ENCODE results near the gene CACNA1F. TPM values are rescaled to one million over a fixed set of nuclear protein-coding genes. Genes with fewer than 3 reads are reported as not detected.

CACNA1F gene
- total and polyA plus RNA-seq, 9 of the 15 experiments (the other 6 are each of a cell fraction or from before 2014, with no cell fraction given): under 0.01 to 0.41 (median 0.03) TPM; not detected in 3

DNA sequence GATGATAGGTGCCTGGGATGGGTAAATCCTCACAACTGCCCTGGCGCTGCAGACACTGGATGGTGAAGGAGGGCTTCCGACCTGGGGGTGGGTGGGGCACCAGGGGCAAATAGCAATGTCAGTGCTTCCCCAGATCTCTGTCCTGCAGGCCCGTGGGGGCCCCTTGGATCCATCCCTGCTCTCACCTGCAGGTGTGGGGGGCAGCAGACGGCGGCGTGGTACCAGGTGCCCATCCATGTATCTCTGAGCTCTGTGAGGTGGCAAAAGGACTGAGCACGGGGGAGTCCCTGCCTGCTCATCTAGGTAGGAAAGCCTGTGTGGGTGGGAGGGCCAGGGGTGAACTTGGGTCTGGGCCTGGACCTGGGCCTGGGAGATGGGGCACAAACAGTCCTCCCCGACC is 26.6 kb downstream of the CACNA1F start (continued):
- TF ChIP-seq, protein P1, sequence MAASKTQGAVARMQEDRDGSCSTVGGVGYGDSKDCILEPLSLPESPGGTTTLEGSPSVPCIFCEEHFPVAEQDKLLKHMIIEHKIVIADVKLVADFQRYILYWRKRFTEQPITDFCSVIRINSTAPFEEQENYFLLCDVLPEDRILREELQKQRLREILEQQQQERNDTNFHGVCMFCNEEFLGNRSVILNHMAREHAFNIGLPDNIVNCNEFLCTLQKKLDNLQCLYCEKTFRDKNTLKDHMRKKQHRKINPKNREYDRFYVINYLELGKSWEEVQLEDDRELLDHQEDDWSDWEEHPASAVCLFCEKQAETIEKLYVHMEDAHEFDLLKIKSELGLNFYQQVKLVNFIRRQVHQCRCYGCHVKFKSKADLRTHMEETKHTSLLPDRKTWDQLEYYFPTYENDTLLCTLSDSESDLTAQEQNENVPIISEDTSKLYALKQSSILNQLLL (CRISPR knock-in tag; IDR thresholded peaks at IDR 0.05; ENCODE audit: borderline replicate concordance): no peak
- TF ChIP-seq HDAC3 (IDR thresholded peaks at IDR 0.05; ENCODE audit: borderline replicate concordance, partially characterized antibody): no peak
- TF ChIP-seq, protein P2, sequence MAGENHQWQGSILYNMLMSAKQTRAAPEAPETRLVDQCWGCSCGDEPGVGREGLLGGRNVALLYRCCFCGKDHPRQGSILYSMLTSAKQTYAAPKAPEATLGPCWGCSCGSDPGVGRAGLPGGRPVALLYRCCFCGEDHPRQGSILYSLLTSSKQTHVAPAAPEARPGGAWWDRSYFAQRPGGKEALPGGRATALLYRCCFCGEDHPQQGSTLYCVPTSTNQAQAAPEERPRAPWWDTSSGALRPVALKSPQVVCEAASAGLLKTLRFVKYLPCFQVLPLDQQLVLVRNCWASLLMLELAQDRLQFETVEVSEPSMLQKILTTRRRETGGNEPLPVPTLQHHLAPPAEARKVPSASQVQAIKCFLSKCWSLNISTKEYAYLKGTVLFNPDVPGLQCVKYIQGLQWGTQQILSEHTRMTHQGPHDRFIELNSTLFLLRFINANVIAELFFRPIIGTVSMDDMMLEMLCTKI (IDR thresholded peaks at IDR 0.05; ENCODE audit: partially characterized antibody): no peak

DNA sequence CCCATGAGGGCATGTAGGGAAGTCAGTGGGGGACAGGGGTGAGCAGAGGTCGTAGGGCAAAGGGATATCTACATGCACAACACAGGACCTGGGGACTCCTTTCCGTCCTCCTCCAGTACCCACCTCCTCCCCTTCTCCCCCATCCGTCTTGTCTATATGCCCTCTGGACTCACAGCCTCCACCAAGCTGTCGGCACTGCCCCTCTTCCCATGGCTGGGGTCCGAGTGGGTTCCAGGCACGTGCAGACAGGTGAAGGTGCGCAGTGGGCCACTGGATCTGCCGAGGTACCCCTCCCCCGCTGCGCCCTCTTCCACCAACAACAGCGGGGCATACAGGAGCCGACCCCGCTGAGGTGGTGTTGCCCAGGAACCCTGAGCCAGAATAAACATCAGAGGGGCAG is 27.7 kb downstream of the CACNA1F start:
- POLR2A ChIA-PET: no interaction called here
- Histone ChIP-seq H3K4me3 (no peak overlapping the region), H3K36me3 (ENCODE audit: control insufficient read depth, insufficient read depth, low read length) (no peaks in the 10 kb centered on the region), H3K4me1 (replicated peaks in 1 of 2; ENCODE audit: control insufficient read depth in 2 of 2, insufficient read depth in 2 of 2, low read length in 2 of 2) (peaks cover 3 to 11% of the 10 kb centered on the region in 2 experiments; a peak in 4 of 5 replicates), H3K79me2 (ENCODE audit: control insufficient read depth, insufficient read depth, low read length) (no peaks in the 10 kb centered on the region), H3K9me1 (ENCODE audit: control insufficient read depth, insufficient read depth, low read length) (no peaks in the 10 kb centered on the region), H3K4me2 (ENCODE audit: insufficient read depth, low read length) (no peak overlapping the region), H2AFZ (ENCODE audit: low read depth, low read length) (no peak overlapping the region), H3K27ac (ENCODE audit: extremely low read depth, low read depth, low read length) (no peak overlapping the region), H3K9ac (ENCODE audit: insufficient read depth in 1 of 2, low read depth in 2 of 2, low read length in 2 of 2) (peak overlapping the region in 1 of 2 experiments; percentile 52; a peak in 1 of 4 replicates), H3K9me3 (replicated peaks; ENCODE audit: control insufficient read depth, insufficient read depth, low read depth, low read length) (no peaks in the 10 kb centered on the region), H4K20me1 (replicated peaks; ENCODE audit: control insufficient read depth, insufficient read depth, low read length) (no peaks in the 10 kb centered on the region), H3K27me3 (ENCODE audit: control insufficient read depth in 2 of 2, insufficient read depth in 2 of 2, low read length in 2 of 2) (no peaks in the 10 kb centered on the region)
- BruUV-seq (replicated peaks): no TSS peak
- WGBS (ENCODE audit: insufficient coverage, low coverage, missing lambda C conversion rate): 8% methylated on average over 6 of the region's 13 CpGs
- ATAC-seq (no peak), FAIRE-seq (no peak), DNase-seq (ENCODE audit: extremely low read depth in 1 of 4, low spot score in 3 of 4) (no peak)
- intact Hi-C loops (cut with micrococcal nuclease) (no loop called here), in situ Hi-C loops (cut with MboI) (no loop called here)
- CTCF ChIA-PET (ENCODE audit: low intra/inter-chr PET ratio): no interaction called here
- TF ChIP-seq PRMT5 (CRISPR knock-in tag; IDR thresholded peaks at IDR 0.05) (no peak), TRIM24 (IDR thresholded peaks at IDR 0.05) (no peak), HDAC3 (IDR thresholded peaks at IDR 0.05; ENCODE audit: borderline replicate concordance, partially characterized antibody) (no peak), MTA3 (IDR thresholded peaks at IDR 0.05; ENCODE audit: borderline replicate concordance) (no peak), DACH1 (IDR thresholded peaks at IDR 0.05; ENCODE audit: partially characterized antibody) (no peak)
- TF ChIP-seq, protein P3, sequence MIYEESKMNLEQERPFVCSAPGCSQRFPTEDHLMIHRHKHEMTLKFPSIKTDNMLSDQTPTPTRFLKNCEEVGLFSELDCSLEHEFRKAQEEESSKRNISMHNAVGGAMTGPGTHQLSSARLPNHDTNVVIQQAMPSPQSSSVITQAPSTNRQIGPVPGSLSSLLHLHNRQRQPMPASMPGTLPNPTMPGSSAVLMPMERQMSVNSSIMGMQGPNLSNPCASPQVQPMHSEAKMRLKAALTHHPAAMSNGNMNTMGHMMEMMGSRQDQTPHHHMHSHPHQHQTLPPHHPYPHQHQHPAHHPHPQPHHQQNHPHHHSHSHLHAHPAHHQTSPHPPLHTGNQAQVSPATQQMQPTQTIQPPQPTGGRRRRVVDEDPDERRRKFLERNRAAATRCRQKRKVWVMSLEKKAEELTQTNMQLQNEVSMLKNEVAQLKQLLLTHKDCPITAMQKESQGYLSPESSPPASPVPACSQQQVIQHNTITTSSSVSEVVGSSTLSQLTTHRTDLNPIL (CRISPR knock-in tag; IDR thresholded peaks at IDR 0.05): no peak
- TF ChIP-seq, protein P4, sequence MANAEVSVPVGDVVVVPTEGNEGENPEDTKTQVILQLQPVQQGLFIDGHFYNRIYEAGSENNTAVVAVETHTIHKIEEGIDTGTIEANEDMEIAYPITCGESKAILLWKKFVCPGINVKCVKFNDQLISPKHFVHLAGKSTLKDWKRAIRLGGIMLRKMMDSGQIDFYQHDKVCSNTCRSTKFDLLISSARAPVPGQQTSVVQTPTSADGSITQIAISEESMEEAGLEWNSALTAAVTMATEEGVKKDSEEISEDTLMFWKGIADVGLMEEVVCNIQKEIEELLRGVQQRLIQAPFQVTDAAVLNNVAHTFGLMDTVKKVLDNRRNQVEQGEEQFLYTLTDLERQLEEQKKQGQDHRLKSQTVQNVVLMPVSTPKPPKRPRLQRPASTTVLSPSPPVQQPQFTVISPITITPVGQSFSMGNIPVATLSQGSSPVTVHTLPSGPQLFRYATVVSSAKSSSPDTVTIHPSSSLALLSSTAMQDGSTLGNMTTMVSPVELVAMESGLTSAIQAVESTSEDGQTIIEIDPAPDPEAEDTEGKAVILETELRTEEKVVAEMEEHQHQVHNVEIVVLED (CRISPR knock-in tag; IDR thresholded peaks at IDR 0.05): no peak
- TF ChIP-seq, protein P5, sequence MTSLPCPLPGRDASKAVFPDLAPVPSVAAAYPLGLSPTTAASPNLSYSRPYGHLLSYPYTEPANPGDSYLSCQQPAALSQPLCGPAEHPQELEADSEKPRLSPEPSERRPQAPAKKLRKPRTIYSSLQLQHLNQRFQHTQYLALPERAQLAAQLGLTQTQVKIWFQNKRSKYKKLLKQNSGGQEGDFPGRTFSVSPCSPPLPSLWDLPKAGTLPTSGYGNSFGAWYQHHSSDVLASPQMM (CRISPR knock-in tag; IDR thresholded peaks at IDR 0.05): no peak
- TF ChIP-seq, protein P6, sequence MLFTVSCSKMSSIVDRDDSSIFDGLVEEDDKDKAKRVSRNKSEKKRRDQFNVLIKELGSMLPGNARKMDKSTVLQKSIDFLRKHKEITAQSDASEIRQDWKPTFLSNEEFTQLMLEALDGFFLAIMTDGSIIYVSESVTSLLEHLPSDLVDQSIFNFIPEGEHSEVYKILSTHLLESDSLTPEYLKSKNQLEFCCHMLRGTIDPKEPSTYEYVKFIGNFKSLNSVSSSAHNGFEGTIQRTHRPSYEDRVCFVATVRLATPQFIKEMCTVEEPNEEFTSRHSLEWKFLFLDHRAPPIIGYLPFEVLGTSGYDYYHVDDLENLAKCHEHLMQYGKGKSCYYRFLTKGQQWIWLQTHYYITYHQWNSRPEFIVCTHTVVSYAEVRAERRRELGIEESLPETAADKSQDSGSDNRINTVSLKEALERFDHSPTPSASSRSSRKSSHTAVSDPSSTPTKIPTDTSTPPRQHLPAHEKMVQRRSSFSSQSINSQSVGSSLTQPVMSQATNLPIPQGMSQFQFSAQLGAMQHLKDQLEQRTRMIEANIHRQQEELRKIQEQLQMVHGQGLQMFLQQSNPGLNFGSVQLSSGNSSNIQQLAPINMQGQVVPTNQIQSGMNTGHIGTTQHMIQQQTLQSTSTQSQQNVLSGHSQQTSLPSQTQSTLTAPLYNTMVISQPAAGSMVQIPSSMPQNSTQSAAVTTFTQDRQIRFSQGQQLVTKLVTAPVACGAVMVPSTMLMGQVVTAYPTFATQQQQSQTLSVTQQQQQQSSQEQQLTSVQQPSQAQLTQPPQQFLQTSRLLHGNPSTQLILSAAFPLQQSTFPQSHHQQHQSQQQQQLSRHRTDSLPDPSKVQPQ (CRISPR knock-in tag; IDR thresholded peaks at IDR 0.05; ENCODE audit: borderline replicate concordance): no peak
